ENCODE data around the gene CRYL1.

Gene CRYL1

GRCh38 chr13:20394169-20394501 is 131.5 kb downstream of the CRYL1 start:
- DNase-seq: no peak

- DNase-seq: no peak
Measured at GRCh38 chr13:20393273-20394168, 132.1 kb downstream of the CRYL1 start.

GRCh38 chr13:20392530-20392929 is 133.1 kb downstream of the CRYL1 start:
- no peak for DNase-seq

GRCh38 chr13:20391597-20392452 is 133.8 kb downstream of the CRYL1 start:
- no peak for DNase-seq

GRCh38 chr13:20390526-20391175 is 135.0 kb downstream of the CRYL1 start:
- DNase-seq: no peak

- no peak for DNase-seq
Measured at GRCh38 chr13:20389696-20390525, 135.7 kb downstream of the CRYL1 start.

GRCh38 chr13:20388184-20388583 is 137.5 kb downstream of the CRYL1 start:
- no peak for DNase-seq

GRCh38 chr13:20387441-20387971 is 138.2 kb downstream of the CRYL1 start:
- no peak for DNase-seq

- no peak for DNase-seq
Measured at GRCh38 chr13:20387006-20387405, 138.7 kb downstream of the CRYL1 start.

GRCh38 chr13:20383058-20383457 is 142.6 kb downstream of the CRYL1 start:
- DNase-seq: no peak

- no peak for DNase-seq
Measured at GRCh38 chr13:20381401-20381800, 144.3 kb downstream of the CRYL1 start.

GRCh38 chr13:20378721-20379120 is 146.9 kb downstream of the CRYL1 start:
- no peak for DNase-seq

GRCh38 chr13:20377720-20378119 is 147.9 kb downstream of the CRYL1 start:
- DNase-seq: no peak

GRCh38 chr13:20375871-20376270 is 149.8 kb downstream of the CRYL1 start:
- DNase-seq: no peak

GRCh38 chr13:20373861-20374260 is 151.8 kb downstream of the CRYL1 start:
- DNase-seq: no peak

- DNase-seq: no peak
Measured at GRCh38 chr13:20371825-20372224, 153.8 kb downstream of the CRYL1 start.

GRCh38 chr13:20370815-20371421 is 154.7 kb downstream of the CRYL1 start:
- no peak for DNase-seq

GRCh38 chr13:20369886-20370361 is 155.7 kb downstream of the CRYL1 start:
- DNase-seq: no peak

- DNase-seq: no peak
Measured at GRCh38 chr13:20366056-20366455, 159.6 kb downstream of the CRYL1 start.

GRCh38 chr13:20363603-20364002 is 162.1 kb downstream of the CRYL1 start:
- no peak for DNase-seq

GRCh38 chr13:20363172-20363571 is 162.5 kb downstream of the CRYL1 start:
- DNase-seq: no peak
